SJCRH30 (cell line): ENCODE measurements around the gene CALM1. TPM values are rescaled to one million over a fixed set of nuclear protein-coding genes. Genes with fewer than 3 reads are reported as not detected.
"Not testable (repeated sequence)": the region's sequence is repeated elsewhere in the genome, so short reads cannot be mapped to it uniquely, and the experiment has no call there.

Source experiments
- DNase-seq, 2 experiments: peaks; one replicate each; pipeline ENCODE4 v3.0.0-alpha.2; 2015 to 2020
- H3K27ac ChIP-seq: fragments of 250-450 bp; sonication (Bioruptor Pico); 2 replicates; pipeline ENCODE4 v1.5.1; 2020; ENCODE audit warnings: mild to moderate bottlenecking, moderate library complexity
- H3K27me3 ChIP-seq: fragments of 250-450 bp; sonication (Bioruptor Pico); 2 replicates; pipeline ENCODE4 v1.5.1; 2020; ENCODE audit warnings: mild to moderate bottlenecking, moderate library complexity
- H3K36me3 ChIP-seq: fragments of 250-450 bp; sonication (Bioruptor Pico); 2 replicates; pipeline ENCODE4 v1.5.1; 2020; ENCODE audit warnings: mild to moderate bottlenecking, moderate library complexity
- H3K4me1 ChIP-seq: fragments of 250-450 bp; sonication (Bioruptor Pico); 2 replicates; pipeline ENCODE4 v1.5.1; 2020; ENCODE audit warnings: mild to moderate bottlenecking, moderate library complexity
- H3K4me3 ChIP-seq: fragments of 250-450 bp; sonication (Bioruptor Pico); 2 replicates; pipeline ENCODE4 v1.5.1; 2020; ENCODE audit warnings: mild to moderate bottlenecking, moderate library complexity
- H3K9me3 ChIP-seq: fragments of 250-450 bp; sonication (Bioruptor Pico); replicated peaks from 2 replicates; pipeline ENCODE4 v1.5.1; 2020; ENCODE audit warnings: mild to moderate bottlenecking, moderate library complexity
- total RNA-seq: library from RNA; depleted of rRNA; stranded (reverse); fragments of >200 nt; shearing (Covaris generic); gene quantifications from 2 replicates; pipeline ENCODE4 v1.2.3, GENCODE V29; 2014

The CALM1 gene
- total RNA-seq, 1 experiment from 2014 or later = 406 TPM

DNA sequence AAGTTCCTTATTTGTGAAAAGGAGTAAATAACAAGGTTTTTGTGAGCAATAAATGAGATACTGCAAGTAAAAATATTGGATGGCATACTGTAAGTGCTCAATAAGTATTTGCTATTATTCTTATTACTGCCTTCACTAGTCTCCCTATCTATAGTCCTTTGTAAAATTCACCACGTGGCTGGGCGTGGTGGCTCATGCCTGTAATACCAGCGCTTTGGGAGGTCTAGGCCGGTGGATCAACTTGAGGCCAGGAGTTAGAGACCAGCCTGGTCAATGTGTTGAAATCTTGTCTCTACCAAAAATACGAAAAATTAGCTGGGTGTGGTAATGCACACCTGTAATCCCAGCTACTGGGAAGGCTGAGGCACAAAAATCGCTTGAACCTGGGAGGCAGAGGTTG lies 18.6 kb upstream of the CALM1 start:
- peaks cover 3% of the 10 kb centered on the region; the same call in 1 of the 2 replicates for H3K4me1 ChIP-seq
- H3K9me3 ChIP-seq = no peaks in the 10 kb centered on the region
- no peak overlapping the region for H3K4me3 ChIP-seq
- DNase-seq = no peak
- H3K27ac ChIP-seq = no peak overlapping the region
- no peaks in the 10 kb centered on the region for H3K27me3 ChIP-seq
- H3K36me3 ChIP-seq = no peaks in the 10 kb centered on the region

DNA sequence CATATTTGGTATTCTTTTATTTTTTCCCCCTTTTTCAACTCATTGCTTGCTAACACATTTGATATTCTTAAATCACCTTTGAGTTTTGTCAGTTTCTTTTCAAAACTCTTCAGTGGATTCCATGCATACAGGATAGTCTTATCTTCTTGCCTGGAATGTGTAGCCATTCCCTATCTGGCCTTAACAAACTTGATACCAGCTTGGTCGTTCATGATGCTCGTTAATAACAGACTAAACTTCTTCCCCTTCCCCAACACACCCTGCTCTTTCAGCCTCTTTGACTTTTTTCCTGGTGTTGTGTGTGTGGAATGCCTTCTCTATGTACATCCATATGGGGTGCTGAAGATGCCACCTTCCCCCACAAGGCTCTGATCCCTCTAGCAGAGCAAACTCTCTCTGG lies 17.7 kb upstream of the CALM1 start:
- Histone ChIP-seq H3K27me3 (no peaks in the 10 kb centered on the region), H3K9me3 (no peaks in the 10 kb centered on the region), H3K27ac (no peak overlapping the region), H3K36me3 (no peaks in the 10 kb centered on the region), H3K4me1 (peaks cover 3% of the 10 kb centered on the region; the same call in 1 of the 2 replicates), H3K4me3 (no peak overlapping the region)
- DNase-seq = no peak

DNA sequence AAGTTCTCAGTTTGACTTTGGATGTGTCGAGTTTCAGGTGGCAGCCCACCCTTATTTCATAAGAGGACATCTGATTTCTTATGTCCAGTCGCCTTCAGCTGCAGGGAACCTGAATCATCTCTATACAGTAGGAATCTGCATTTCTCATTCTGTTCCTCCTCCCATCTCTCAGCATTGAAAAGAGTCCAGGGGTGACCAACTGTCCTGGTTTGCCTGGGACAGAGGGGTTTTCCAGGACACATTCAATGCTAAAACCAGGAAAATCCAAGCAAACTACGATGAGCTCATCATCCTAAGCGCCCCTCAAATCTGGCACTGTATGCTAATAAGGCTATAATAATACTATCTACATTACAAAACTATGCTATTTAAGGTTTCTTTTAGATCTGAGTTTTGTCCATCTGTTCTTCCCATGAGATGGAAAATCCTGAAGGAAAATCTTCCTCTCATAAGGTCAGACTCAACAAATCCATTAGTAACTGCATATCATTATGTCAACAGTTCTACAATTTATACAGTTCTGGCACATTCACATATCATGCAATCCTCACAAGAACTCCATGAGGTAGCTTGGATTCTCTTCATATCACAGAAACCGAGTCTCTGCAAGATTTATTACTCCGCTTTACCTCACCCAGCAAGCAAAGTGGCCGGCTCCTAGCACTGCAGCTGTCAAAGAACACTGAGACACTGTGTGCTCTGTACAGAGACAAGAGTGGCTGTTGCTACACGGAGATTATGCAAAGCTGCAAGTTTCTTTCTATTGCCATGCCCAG lies 15.6 kb upstream of the CALM1 start:
- DNase-seq = peak; percentile 62 to 77
- Histone ChIP-seq H3K27me3 (no peaks in the 10 kb centered on the region), H3K4me3 (no peak overlapping the region), H3K27ac (no peak overlapping the region), H3K4me1 (peaks cover 7% of the 10 kb centered on the region; the same call in 1 of the 2 replicates), H3K9me3 (no peaks in the 10 kb centered on the region), H3K36me3 (no peaks in the 10 kb centered on the region)

DNA sequence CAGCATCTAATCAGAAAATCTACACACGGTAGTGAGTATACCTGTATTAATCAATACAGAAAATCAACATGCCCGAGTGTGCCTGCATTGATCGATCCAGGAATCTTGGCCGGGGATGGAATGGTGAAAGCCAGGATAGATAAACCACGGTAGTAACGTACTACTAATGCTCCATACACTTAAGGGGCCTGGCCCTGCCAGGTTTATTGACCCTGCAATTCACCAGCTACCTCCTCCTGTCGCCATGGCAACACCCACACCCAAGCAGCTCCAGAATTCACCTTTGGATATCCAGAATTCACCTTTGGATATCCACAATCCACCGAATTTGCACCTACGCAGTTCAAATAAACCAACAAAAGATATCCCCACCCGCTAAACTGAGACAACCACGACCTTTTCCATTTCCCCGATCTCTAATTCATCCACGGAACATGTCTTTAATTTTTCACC lies 14.8 kb upstream of the CALM1 start:
- peak overlapping the region; percentile 74 for H3K4me3 ChIP-seq
- peak overlapping the region; percentile 94 for H3K27ac ChIP-seq
- peak; percentile 7 to 36 for DNase-seq
- H3K36me3 ChIP-seq = no peaks in the 10 kb centered on the region
- H3K4me1 ChIP-seq = peaks cover 7% of the 10 kb centered on the region; the same call in 1 of the 2 replicates
- no peaks in the 10 kb centered on the region for H3K27me3 ChIP-seq
- no peaks in the 10 kb centered on the region for H3K9me3 ChIP-seq

DNA sequence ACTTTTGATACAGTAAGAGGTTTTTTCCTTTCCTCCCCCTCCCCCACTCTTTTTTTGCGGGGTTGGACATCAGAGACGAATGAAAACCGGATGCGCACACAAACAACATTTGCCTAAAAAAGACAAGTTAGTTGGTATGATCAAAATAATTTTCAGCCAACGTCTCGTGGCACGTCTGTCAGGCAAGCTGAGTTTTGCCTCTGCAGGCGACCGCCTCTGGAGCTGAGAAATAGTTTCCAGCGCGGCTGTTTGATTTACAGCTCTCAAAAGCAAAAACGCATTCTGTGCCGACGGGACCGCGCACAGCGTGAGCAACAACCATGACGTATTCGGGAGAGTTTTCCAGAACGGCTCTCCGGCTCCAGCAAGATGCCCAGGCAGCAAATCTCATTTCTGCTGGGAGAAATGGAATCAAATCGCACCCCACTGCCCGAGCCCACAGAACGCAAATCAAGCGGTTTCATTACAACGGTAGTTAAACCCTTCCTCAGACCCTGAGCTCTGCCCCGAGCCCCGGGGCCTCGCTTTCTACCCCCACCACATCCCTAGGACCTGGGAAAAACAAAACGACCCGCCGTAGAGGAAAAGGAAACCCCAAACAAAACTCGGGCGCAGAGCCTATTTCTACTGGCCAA lies 14.2 kb upstream of the CALM1 start:
- Histone ChIP-seq H3K4me1 (peaks cover 7% of the 10 kb centered on the region; the same call in 1 of the 2 replicates), H3K36me3 (no peaks in the 10 kb centered on the region), H3K9me3 (no peaks in the 10 kb centered on the region), H3K27ac (peak overlapping the region; percentile 94), H3K27me3 (no peaks in the 10 kb centered on the region), H3K4me3 (peak overlapping the region; percentile 74)
- DNase-seq = peak; percentile 52 to 66

DNA sequence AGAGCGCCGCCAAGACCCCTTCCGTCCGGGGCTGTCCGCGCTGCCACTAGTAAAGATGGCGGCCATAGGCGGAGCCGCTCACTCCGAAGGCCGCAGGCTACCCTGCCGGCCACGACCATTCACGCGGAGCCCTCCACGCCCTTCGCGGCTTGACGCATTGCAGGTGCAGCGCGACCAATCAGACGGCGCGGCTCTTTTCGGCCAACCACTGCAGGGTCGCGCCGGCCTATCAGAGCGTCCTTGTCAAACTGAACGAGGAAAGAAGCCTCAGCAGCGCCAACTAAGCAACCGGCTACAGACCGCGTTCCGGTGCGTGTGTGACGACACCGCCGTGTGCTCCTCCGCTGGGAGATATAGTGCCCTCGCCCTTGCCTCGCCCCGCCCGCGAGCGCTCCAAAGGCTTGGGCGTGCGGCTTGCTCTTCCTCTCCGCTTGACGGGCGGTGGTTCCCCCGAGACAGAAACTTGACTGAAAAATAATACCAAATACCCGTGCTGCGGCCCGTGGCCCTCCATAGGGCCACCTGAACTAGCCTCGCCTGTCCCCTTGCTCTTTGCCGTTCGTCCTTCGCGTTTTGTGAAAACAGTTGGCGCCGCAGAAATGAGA lies 13.6 kb upstream of the CALM1 start:
- Histone ChIP-seq H3K27me3 (no peaks in the 10 kb centered on the region), H3K4me1 (peaks cover 11% of the 10 kb centered on the region; the same call in 1 of the 2 replicates), H3K27ac (peak overlapping the region; percentile 94), H3K4me3 (peak overlapping the region; percentile 74), H3K36me3 (no peaks in the 10 kb centered on the region), H3K9me3 (no peaks in the 10 kb centered on the region)
- peak; percentile 98 to 99 for DNase-seq

DNA sequence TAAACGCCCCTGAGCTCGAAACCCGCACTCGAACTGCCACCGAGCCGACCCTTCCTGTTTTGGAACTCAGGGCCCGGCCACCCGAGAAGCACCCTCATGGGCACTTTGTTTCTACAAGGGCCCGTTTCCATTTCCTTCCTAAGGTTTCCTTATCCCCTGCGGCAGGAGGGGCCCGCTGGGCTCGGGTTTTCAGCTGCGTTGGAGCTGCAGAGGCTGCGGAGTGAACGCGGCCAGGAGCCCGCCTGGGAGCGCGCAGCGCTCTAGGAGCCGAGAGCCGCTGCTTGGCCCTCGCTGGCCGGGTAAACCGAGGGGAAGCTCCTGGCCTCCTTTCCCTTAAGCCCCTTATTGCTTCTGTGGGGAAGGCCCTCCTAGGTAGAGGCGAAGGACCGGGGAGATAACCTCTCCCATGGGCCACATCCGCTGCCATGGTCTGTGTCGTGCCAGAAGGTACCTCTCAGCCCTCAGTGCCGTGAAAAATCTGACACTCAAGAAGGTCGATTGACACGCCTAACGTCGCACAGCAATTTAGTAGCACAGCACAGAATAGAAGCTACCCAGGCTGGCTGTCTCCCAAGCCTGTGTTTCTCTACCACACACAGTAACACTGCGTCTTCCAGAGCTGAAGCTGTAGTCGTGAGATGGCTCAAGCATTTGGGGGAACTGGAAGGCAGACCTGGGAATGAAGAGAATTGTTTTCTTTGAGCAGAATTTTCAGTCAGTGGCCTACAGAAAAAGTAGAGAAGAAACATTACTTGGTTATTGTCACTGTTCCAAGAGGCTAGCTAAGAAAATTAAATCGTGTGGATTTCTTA lies 12.9 kb upstream of the CALM1 start:
- H3K4me3 ChIP-seq = peak overlapping the region; percentile 74
- H3K36me3 ChIP-seq = no peaks in the 10 kb centered on the region
- DNase-seq = peak; percentile 54 to 70
- H3K27me3 ChIP-seq = no peaks in the 10 kb centered on the region
- no peaks in the 10 kb centered on the region for H3K9me3 ChIP-seq
- H3K4me1 ChIP-seq = peaks cover 16% of the 10 kb centered on the region
- H3K27ac ChIP-seq = peak overlapping the region; percentile 94

DNA sequence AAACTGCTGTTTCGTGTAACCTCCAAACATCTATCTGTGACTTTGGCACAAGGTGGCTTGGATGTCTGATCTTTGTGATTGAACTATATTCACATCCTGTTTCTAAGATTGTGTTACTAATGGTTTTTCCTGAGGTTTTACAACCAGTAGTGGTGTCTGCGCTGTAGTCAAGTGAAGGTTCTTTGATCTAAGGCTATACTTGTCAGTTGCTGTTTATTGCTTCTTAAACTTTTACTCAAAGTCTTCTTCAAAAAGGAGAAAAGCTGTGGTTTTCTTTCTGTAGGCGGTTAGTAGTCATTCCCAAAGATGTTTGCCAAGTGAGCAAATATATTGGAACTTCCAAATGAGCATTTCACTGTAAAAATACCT lies 12.3 kb upstream of the CALM1 start:
- H3K4me3 ChIP-seq = peak overlapping the region; percentile 74
- no peaks in the 10 kb centered on the region for H3K27me3 ChIP-seq
- no peak overlapping the region for H3K27ac ChIP-seq
- no peak for DNase-seq
- no peaks in the 10 kb centered on the region for H3K9me3 ChIP-seq
- H3K36me3 ChIP-seq = no peaks in the 10 kb centered on the region
- H3K4me1 ChIP-seq = peaks cover 16% of the 10 kb centered on the region

DNA sequence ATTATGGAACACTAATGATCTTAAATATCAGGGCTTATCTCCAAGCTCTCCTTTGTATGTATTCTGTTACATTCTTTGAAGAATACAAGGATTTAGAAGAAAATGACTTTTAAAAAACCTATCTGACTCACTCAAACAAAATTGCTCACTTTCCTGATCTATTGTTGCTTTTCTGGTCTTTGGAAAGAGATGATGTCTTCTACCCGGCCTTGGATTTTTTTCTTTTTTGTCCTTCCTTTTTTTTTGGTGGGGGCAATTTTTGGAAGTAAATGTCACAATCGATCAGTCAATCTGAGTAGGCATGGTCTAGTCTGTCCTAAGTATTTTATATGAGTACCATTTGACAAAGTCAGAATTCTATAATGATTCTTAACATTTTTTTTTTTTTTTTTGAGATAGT lies 10.5 kb upstream of the CALM1 start:
- no peaks in the 10 kb centered on the region for H3K36me3 ChIP-seq
- no peak overlapping the region for H3K27ac ChIP-seq
- DNase-seq = no peak
- H3K4me3 ChIP-seq = no peak overlapping the region
- H3K4me1 ChIP-seq = peaks cover 16% of the 10 kb centered on the region
- no peaks in the 10 kb centered on the region for H3K9me3 ChIP-seq
- no peaks in the 10 kb centered on the region for H3K27me3 ChIP-seq

DNA sequence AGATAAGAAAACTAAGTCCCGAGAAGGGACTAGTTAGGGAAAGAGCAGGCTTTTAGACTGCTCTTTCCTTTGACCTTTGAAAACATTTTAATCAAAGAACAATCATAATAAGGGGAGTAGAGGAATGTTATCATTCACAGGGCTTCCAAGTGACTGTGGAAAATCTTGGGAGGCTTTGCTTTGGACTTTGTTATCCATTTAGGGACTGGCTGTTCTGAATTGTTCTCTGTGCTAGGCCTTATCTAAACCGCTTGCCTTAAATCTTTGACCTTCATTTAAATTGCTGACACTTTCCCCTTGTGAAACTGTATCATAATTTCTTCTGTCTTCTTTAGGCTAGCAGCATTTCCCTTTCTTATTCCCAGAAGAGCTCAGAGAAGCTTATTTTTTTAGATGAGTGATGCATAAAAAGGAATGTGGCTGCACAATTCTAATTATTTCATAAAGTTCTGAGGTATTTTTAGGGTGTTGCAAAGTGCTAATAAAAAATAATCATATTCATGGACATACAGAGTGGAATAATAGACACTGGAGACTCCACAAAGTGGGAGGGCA lies 9.5 kb upstream of the CALM1 start:
- H3K9me3 ChIP-seq = no peaks in the 10 kb centered on the region
- H3K4me1 ChIP-seq = peaks cover 13% of the 10 kb centered on the region
- no peak overlapping the region for H3K4me3 ChIP-seq
- no peaks in the 10 kb centered on the region for H3K36me3 ChIP-seq
- no peak overlapping the region for H3K27ac ChIP-seq
- no peaks in the 10 kb centered on the region for H3K27me3 ChIP-seq
- DNase-seq = no peak

DNA sequence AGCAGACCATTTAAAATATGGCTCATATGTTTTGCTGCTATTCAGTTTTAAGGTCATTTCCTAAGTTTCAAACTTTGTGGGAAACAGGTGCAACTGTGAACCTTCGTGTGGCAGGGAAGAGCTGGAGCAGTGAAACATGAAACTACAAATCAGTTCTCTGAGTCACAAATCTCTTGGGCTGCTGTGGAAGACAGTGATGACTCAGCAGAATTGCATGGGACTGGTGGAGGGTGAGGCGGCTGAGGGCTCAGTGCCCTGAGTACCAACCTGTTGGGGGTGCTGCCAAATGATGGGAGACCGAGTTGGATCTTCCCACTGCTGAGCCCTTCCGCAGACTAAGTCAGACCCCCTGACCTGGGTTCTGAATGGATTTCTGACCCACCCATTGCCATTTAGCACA lies 8.4 kb upstream of the CALM1 start:
- Histone ChIP-seq H3K27me3 (no peaks in the 10 kb centered on the region), H3K4me1 (peaks cover 13% of the 10 kb centered on the region), H3K27ac (no peak overlapping the region), H3K36me3 (no peaks in the 10 kb centered on the region), H3K9me3 (no peaks in the 10 kb centered on the region), H3K4me3 (no peak overlapping the region)
- peak; percentile 49 to 72 for DNase-seq

DNA sequence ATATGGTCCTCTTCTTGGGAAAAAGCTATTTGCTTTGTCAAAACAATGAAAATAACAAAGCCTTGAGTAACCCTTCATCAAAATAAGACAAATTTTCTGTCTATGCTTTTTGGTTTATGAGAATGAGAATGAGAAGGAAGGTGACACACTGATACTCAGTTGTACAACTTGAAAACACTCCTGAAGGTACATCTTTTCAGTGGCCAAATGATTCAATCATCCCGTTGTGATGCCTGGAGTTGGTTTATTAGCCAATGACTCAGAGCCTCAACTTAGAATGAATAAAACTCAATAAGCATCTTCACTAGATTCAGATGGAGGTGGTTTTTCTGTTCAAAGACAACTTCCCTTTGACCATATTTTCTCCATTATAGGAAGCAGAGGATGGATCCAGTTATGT lies 7.8 kb upstream of the CALM1 start:
- no peak overlapping the region for H3K27ac ChIP-seq
- no peaks in the 10 kb centered on the region for H3K36me3 ChIP-seq
- no peaks in the 10 kb centered on the region for H3K27me3 ChIP-seq
- peaks cover 13% of the 10 kb centered on the region for H3K4me1 ChIP-seq
- H3K4me3 ChIP-seq = no peak overlapping the region
- DNase-seq = no peak
- H3K9me3 ChIP-seq = no peaks in the 10 kb centered on the region

DNA sequence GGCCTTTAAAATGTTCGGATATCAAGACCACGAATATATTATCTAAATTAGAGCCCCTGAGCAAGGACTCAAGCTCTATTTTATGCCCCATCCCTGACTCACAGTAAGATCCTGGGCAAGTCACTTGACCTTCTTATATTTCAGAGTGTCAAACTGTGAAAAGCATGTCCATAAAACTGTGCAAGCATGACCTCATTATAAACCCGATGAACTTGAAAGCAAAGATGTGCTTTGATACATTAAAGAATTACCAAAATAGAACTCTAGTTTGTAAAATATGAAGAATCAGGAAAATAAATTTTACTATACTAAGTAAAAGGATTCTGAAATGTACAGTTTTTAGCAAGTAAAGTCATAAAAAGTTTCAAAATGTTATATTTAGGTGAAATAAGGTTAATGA lies 2.9 kb upstream of the CALM1 start:
- Histone ChIP-seq H3K4me3 (no peak overlapping the region), H3K27me3 (no peaks in the 10 kb centered on the region), H3K9me3 (no peaks in the 10 kb centered on the region), H3K36me3 (no peaks in the 10 kb centered on the region), H3K4me1 (peaks cover 2% of the 10 kb centered on the region), H3K27ac (no peak overlapping the region)
- DNase-seq = no peak

DNA sequence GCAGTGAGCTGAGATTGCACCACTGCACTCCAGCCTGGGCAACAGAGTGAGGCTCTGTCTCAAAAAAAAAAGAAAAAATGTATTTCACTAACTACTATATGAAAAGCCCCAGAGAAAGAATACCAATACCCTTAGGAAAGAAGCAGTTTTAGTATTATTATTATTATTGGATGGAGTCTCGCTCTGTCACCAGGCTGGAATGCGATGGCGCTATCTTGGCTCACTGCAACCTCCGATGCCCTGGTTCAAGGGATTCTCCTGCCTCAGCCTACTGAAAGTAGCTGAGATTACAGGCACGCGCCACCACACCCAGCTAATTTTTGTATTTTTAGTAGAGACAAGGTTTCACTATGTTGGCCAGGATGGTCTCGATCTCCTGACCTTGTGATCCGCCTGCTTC lies 2.0 kb upstream of the CALM1 start:
- H3K4me3 ChIP-seq, H3K27me3 ChIP-seq, H3K4me1 ChIP-seq, H3K27ac ChIP-seq, DNase-seq, H3K9me3 ChIP-seq, H3K36me3 ChIP-seq: not testable (repeated sequence)
